Body of pancreas (tissue), 4 donors: ENCODE data around the gene TOP1.

Experiments
- CTCF ChIP-seq, 7 experiments: fragments of 450-650 bp in 4 of 7; fragments of 200-600 bp in 3 of 7; sonication (generic) in 3 of 7; IDR thresholded peaks; one replicate each; pipeline ENCODE4 v1.5.1; 2016 to 2019; ENCODE audit warnings: antibody characterized with exemption in 7 of 7
- POLR2A ChIP-seq, 3 donors: fragments of 450-650 bp; IDR thresholded peaks; one replicate each; pipeline ENCODE4 v1.6.1; 2016; ENCODE audit warnings: antibody characterized with exemption in 3 of 3, mild to moderate bottlenecking in 2 of 3

GRCh38 chr20:41152108-41152757 lies 123.6 kb downstream of the TOP1 start:
- TF ChIP-seq CTCF (IDR thresholded peaks at IDR 0.05): no peak
- no peak for TF ChIP-seq POLR2A (IDR thresholded peaks at IDR 0.05)
